ENCODE data around the gene POU2F3. TPM values are rescaled to one million over a fixed set of nuclear protein-coding genes. Genes with fewer than 3 reads are reported as not detected.
"Not testable (repeated sequence)": the region's sequence is repeated elsewhere in the genome, so short reads cannot be mapped to it uniquely, and the experiment has no call there.

POU2F3 gene
- total and polyA plus RNA-seq, 2 donors (not counting 1 experiment from before 2014, with no cell fraction given) = not detected

DNA sequence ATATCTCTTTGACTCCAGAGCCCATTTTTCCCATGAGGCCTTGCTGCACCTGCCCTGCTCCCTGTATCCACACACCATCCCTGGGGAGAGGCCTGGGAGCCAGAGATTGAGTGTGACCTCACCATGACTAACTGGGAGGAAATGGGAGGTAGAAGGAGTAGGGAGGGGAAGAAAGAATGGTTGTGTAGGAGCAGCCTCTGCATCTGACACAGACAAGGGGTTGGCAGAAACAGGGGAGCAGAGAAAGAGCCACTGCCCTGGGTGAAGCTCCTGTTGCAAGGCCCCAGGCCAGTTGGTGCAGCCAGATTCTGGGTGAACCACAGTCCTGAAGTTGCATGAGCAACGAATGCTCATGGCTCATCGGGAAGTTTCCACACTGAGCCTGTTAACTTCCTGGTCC is 32.4 kb downstream of the POU2F3 start:
- peak; percentile 6 to 49 for DNase-seq (ENCODE audit: low read depth in 2 of 2)
- Histone ChIP-seq H4K20me1 (ENCODE audit: control insufficient read depth, extremely low read depth, insufficient read depth, low read length) (no peaks in the 10 kb centered on the region), H3K4me2 (ENCODE audit: extremely low read depth, insufficient read depth, low read length) (peak overlapping the region; percentile 5), H3K4me1 (ENCODE audit: control insufficient read depth, extremely low read depth, insufficient read depth, low read length) (peaks cover 5% of the 10 kb centered on the region), H3K36me3 (ENCODE audit: control insufficient read depth, insufficient read depth, low read length) (no peaks in the 10 kb centered on the region), H3K9ac (ENCODE audit: insufficient read depth, low read length) (no peak overlapping the region), H3K4me3 (replicated peaks in 1 of 4; ENCODE audit: control extremely low read depth in 1 of 4, insufficient read depth in 1 of 4, low read depth in 3 of 4, low read length in 4 of 4) (no peak overlapping the region), H3K79me2 (ENCODE audit: control insufficient read depth, insufficient read depth, low read length) (no peaks in the 10 kb centered on the region), H3K27ac (ENCODE audit: insufficient read depth, low read length) (no peak overlapping the region), H3K27me3 (ENCODE audit: control insufficient read depth, insufficient read depth, low read length) (peaks cover 10% of the 10 kb centered on the region), H3K9me3 (ENCODE audit: control insufficient read depth, insufficient read depth, low read depth, low read length) (no peaks in the 10 kb centered on the region), H2AFZ (ENCODE audit: low read length) (no peak overlapping the region)
- no peak for TF ChIP-seq EZH2 (IDR thresholded peaks at IDR 0.05; ENCODE audit: low read length, missing control alignments)
- TF ChIP-seq, protein P1, sequence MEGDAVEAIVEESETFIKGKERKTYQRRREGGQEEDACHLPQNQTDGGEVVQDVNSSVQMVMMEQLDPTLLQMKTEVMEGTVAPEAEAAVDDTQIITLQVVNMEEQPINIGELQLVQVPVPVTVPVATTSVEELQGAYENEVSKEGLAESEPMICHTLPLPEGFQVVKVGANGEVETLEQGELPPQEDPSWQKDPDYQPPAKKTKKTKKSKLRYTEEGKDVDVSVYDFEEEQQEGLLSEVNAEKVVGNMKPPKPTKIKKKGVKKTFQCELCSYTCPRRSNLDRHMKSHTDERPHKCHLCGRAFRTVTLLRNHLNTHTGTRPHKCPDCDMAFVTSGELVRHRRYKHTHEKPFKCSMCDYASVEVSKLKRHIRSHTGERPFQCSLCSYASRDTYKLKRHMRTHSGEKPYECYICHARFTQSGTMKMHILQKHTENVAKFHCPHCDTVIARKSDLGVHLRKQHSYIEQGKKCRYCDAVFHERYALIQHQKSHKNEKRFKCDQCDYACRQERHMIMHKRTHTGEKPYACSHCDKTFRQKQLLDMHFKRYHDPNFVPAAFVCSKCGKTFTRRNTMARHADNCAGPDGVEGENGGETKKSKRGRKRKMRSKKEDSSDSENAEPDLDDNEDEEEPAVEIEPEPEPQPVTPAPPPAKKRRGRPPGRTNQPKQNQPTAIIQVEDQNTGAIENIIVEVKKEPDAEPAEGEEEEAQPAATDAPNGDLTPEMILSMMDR (conservative IDR thresholded peaks at IDR 0.05 in 1 of 2, IDR thresholded peaks at IDR 0.05 in 1 of 2; ENCODE audit: low read depth in 1 of 2, low read length in 2 of 2) = no peak

DNA sequence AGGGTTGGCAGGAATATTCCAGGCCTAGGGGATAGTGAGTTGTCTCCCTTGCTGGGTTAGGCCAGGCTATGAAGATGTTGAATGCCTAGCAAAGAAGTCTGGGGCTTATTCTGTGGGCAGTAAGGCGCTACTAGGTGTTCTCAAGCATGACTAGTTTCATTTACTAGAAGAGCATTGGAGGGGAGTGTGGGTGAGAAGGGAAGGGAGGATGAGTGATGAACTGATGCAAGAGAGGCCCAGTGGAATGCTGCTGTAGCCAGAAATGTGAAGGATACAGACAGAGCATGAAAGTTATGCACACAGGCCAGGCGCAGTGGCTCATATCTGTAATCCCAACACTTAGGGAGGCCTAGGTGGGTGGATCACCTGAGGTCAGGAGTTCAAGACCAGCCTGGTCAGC is 33.5 kb downstream of the POU2F3 start:
- no peak overlapping the region for H3K4me2 ChIP-seq (ENCODE audit: extremely low read depth, insufficient read depth, low read length)
- no peak overlapping the region for H3K9ac ChIP-seq (ENCODE audit: insufficient read depth, low read length)
- H3K36me3 ChIP-seq (ENCODE audit: control insufficient read depth, insufficient read depth, low read length) = no peaks in the 10 kb centered on the region
- H3K9me3 ChIP-seq (ENCODE audit: control insufficient read depth, insufficient read depth, low read depth, low read length) = no peaks in the 10 kb centered on the region
- H4K20me1 ChIP-seq (ENCODE audit: control insufficient read depth, extremely low read depth, insufficient read depth, low read length) = no peaks in the 10 kb centered on the region
- peaks cover 10% of the 10 kb centered on the region for H3K27me3 ChIP-seq (ENCODE audit: control insufficient read depth, insufficient read depth, low read length)
- H2AFZ ChIP-seq (ENCODE audit: low read length) = no peak overlapping the region
- no peak overlapping the region for H3K27ac ChIP-seq (ENCODE audit: insufficient read depth, low read length)
- DNase-seq (ENCODE audit: low read depth in 2 of 2) = peak in 1 of 2 donors; percentile 13
- no peak overlapping the region for H3K4me3 ChIP-seq (replicated peaks in 1 of 4; ENCODE audit: control extremely low read depth in 1 of 4, insufficient read depth in 1 of 4, low read depth in 3 of 4, low read length in 4 of 4)
- no peaks in the 10 kb centered on the region for H3K79me2 ChIP-seq (ENCODE audit: control insufficient read depth, insufficient read depth, low read length)
- no peak for TF ChIP-seq EZH2 (IDR thresholded peaks at IDR 0.05; ENCODE audit: low read length, missing control alignments)
- TF ChIP-seq, protein P1 (conservative IDR thresholded peaks at IDR 0.05 in 1 of 2, IDR thresholded peaks at IDR 0.05 in 1 of 2; ENCODE audit: low read depth in 1 of 2, low read length in 2 of 2) = no peak
- H3K4me1 ChIP-seq (ENCODE audit: control insufficient read depth, extremely low read depth, insufficient read depth, low read length) = peaks cover 5% of the 10 kb centered on the region

DNA sequence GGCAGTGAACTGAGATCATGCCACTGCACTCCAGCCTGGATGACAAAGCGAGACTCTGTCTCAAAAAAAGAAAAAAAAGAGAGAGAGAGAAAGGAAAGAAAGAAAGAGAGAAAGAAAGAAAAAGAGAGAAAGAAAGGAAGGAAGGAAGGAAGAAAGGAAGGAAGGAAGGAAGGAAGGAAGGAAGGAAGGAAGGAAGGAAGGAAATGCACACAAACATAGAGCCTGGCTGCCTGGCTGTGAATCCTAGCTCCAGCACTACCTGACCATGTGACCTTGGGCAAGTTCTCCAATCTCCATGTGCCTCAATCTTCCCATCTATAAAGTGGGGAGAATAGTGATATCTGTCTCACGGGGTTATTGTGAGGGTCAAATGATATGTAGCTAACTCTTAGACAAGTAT is 34.0 kb downstream of the POU2F3 start:
- H2AFZ ChIP-seq (ENCODE audit: low read length); H3K27ac ChIP-seq (ENCODE audit: insufficient read depth, low read length); H3K4me3 ChIP-seq (replicated peaks in 1 of 4; ENCODE audit: control extremely low read depth in 1 of 4, insufficient read depth in 1 of 4, low read depth in 3 of 4, low read length in 4 of 4); H3K9me3 ChIP-seq (ENCODE audit: control insufficient read depth, insufficient read depth, low read depth, low read length); DNase-seq (ENCODE audit: low read depth in 2 of 2); H3K79me2 ChIP-seq (ENCODE audit: control insufficient read depth, insufficient read depth, low read length); H3K4me2 ChIP-seq (ENCODE audit: extremely low read depth, insufficient read depth, low read length); H3K4me1 ChIP-seq (ENCODE audit: control insufficient read depth, extremely low read depth, insufficient read depth, low read length); H3K36me3 ChIP-seq (ENCODE audit: control insufficient read depth, insufficient read depth, low read length); H3K9ac ChIP-seq (ENCODE audit: insufficient read depth, low read length); H4K20me1 ChIP-seq (ENCODE audit: control insufficient read depth, extremely low read depth, insufficient read depth, low read length): not testable (repeated sequence)
- peaks cover 10% of the 10 kb centered on the region for H3K27me3 ChIP-seq (ENCODE audit: control insufficient read depth, insufficient read depth, low read length)
